ENCODE results near the gene ZDHHC4.

- TF ChIP-seq ZNF207 (IDR thresholded peaks at IDR 0.05; ENCODE audit: borderline replicate concordance): no peak
- TF ChIP-seq POLR2A (IDR thresholded peaks at IDR 0.05; ENCODE audit: insufficient read depth in 1 of 2, low read depth in 2 of 2, low read length in 2 of 2): no peak
- no peak for TF ChIP-seq MXI1 (IDR thresholded peaks at IDR 0.05; ENCODE audit: borderline replicate concordance, low read depth, low read length)
- TF ChIP-seq ZNF564 (CRISPR knock-in tag; IDR thresholded peaks at IDR 0.05): no peak
- TF ChIP-seq CTCF (CRISPR knock-in tag; IDR thresholded peaks at IDR 0.05): no peak
- TF ChIP-seq FOXP4 (CRISPR knock-in tag; IDR thresholded peaks at IDR 0.05): no peak
- no peak for TF ChIP-seq ZNF280D (CRISPR knock-in tag; IDR thresholded peaks at IDR 0.05)
- no peak for TF ChIP-seq SMAD1 (CRISPR knock-in tag; IDR thresholded peaks at IDR 0.05; ENCODE audit: borderline replicate concordance, low read depth)
These were observed 13.1 kb upstream of the ZDHHC4 start for GRCh38 chr7:6563936-6564770.
